Measurements from ENCODE around the gene MED1.

- no peak for TF ChIP-seq POLR2AphosphoS5 (IDR thresholded peaks at IDR 0.05; ENCODE audit: low read depth, low read length)
- no peak for TF ChIP-seq POLR2A (IDR thresholded peaks at IDR 0.05; ENCODE audit: low read depth, low read length)
These were observed 3.5 kb downstream of the MED1 start for GRCh38 chr17:39447561-39447960.

Data from GM12892 (cell line).